EL (cell line): ENCODE data around the gene SRF.
A peak's percentile ranks its signal among the peaks of the same experiment; 100 is the strongest.

Experiments
- DNase-seq: peaks from one replicate; pipeline ENCODE4 v3.0.0-alpha.2; 2016

SRF gene

GRCh38 chr6:43147691-43148477 is 23.2 kb upstream of the SRF start:
- no peak for DNase-seq

GRCh38 chr6:43149265-43149664 is 21.8 kb upstream of the SRF start:
- DNase-seq, result peak; percentile 55

GRCh38 chr6:43150051-43150751 is 20.9 kb upstream of the SRF start:
- DNase-seq, result no peak

GRCh38 chr6:43159599-43159998 is 11.5 kb upstream of the SRF start:
- DNase-seq, result no peak

GRCh38 chr6:43163899-43164298 is 7.2 kb upstream of the SRF start:
- DNase-seq, result no peak

GRCh38 chr6:43170417-43170930 is 595 bp upstream of the SRF start:
- no peak for DNase-seq

- no peak for DNase-seq
Observed at GRCh38 chr6:43171707-43172103, 636 bp downstream of the SRF start.

- DNase-seq, result peak; percentile 45
Observed at GRCh38 chr6:43172104-43173007, 1.3 kb downstream of the SRF start.

- peak; percentile 28 for DNase-seq
Observed at GRCh38 chr6:43173591-43174262, 2.7 kb downstream of the SRF start.

GRCh38 chr6:43174263-43175112 is 3.4 kb downstream of the SRF start:
- DNase-seq, result peak; percentile 100

- peak; percentile 21 for DNase-seq
Observed at GRCh38 chr6:43175676-43176422, 4.8 kb downstream of the SRF start.

- no peak for DNase-seq
Observed at GRCh38 chr6:43176423-43176786, 5.3 kb downstream of the SRF start.

- DNase-seq, result no peak
Observed at GRCh38 chr6:43178150-43178549, 7.1 kb downstream of the SRF start.

GRCh38 chr6:43178951-43179830 is 8.1 kb downstream of the SRF start:
- DNase-seq, result no peak

GRCh38 chr6:43180058-43180457 is 9.0 kb downstream of the SRF start:
- DNase-seq, result no peak

GRCh38 chr6:43180985-43181384 is 9.9 kb downstream of the SRF start:
- peak; percentile 24 for DNase-seq

- DNase-seq, result no peak
Observed at GRCh38 chr6:43181621-43181941, 10.5 kb downstream of the SRF start.

- peak; percentile 72 for DNase-seq
Observed at GRCh38 chr6:43181942-43182860, 11.1 kb downstream of the SRF start, which contains the start of gene CUL9. Gene CUL9, plus strand, starts transcription at chr6:43182196. Its CDS starts 2,115 bp downstream, at chr6:43184311.

GRCh38 chr6:43183441-43183840 is 12.4 kb downstream of the SRF start:
- no peak for DNase-seq
